K562 (cell line): ENCODE data around the gene COL23A1. TPM values are rescaled to one million over a fixed set of nuclear protein-coding genes. Genes with fewer than 3 reads are reported as not detected.

Source experiments
- ATAC-seq: fragments of 200-7000 bp; cut with Tn5 transposase; 3 replicates; pipeline ENCODE4 v1.9.1; 2020; ENCODE audit warnings: moderate library complexity
- BruUV-seq: library from RNA; stranded (reverse); fragments of 400-500 nt; replicated peaks from 2 replicates; lab custom pipeline; 2021; lab: Mats Ljungman, UMichigan
- CTCF ChIA-PET: fragments of 300-600 bp; formaldehyde crosslinking; extraction: SDS; loops from one replicate; lab custom pipeline; 2021; ENCODE audit warnings: low intra/inter-chr PET ratio; lab: Yijun Ruan, JAX
- POLR2A ChIA-PET: fragments of 300-600, 350-650 bp; sonication (Branson Sonifier 250); formaldehyde crosslinking; extraction: SDS; loops from one replicate; lab custom pipeline; 2021; ENCODE audit warnings: antibody characterized with exemption, inconsistent platforms; lab: Yijun Ruan, JAX
- DNase-seq, 4 experiments: peaks; one replicate each; pipeline versions ENCODE4 v3.0.0 to v3.0.0-alpha.2; 2011 to 2018; ENCODE audit warnings: low spot score in 3 of 4, mixed read lengths in 3 of 4; ENCODE audit errors: extremely low read depth in 1 of 4
- FAIRE-seq: peaks from 2 replicates; lab custom pipeline; 2011; peaks lifted over from hg19 to GRCh38; lab: Jason Lieb, UNC
- H2AFZ ChIP-seq: 2 replicates; pipeline ENCODE4 v1.6.0; 2011; ENCODE audit warnings: low read depth, low read length, control low read depth, inconsistent platforms
- H3K27ac ChIP-seq: fragments of 200-600 bp; 3 replicates; pipeline ENCODE4 v1.8.0; 2011; ENCODE audit warnings: low read depth, mild to moderate bottlenecking, control low read depth, inconsistent platforms, low read length, moderate library complexity, mixed read lengths; ENCODE audit errors: extremely low read depth
- H3K27me3 ChIP-seq, 2 experiments: fragments of 300-600 bp in 1 of 2; 2 replicates in 1 of 2; 3 replicates in 1 of 2; pipeline versions ENCODE4 v1.6.0 to v1.8.0; 2011; ENCODE audit warnings: inconsistent platforms in 2 of 2, low read length in 2 of 2, mild to moderate bottlenecking in 1 of 2, mixed read lengths in 1 of 2, moderate library complexity in 1 of 2; ENCODE audit not compliant: control insufficient read depth in 2 of 2, insufficient read depth in 2 of 2
- H3K36me3 ChIP-seq: fragments of 300-600 bp; 3 replicates; pipeline ENCODE4 v1.8.0; 2011; ENCODE audit warnings: mild to moderate bottlenecking, low read length, inconsistent platforms; ENCODE audit not compliant: control insufficient read depth, insufficient read depth
- H3K4me1 ChIP-seq, 2 experiments: fragments of 200-600 bp in 1 of 2; replicated peaks in 1 of 2; 2 replicates in 1 of 2; 3 replicates in 1 of 2; pipeline versions ENCODE4 v1.5.1 to v1.8.0; 2011; ENCODE audit warnings: inconsistent platforms in 2 of 2, low read length in 2 of 2, mild to moderate bottlenecking in 1 of 2, mixed read lengths in 1 of 2, moderate library complexity in 1 of 2; ENCODE audit not compliant: control insufficient read depth in 2 of 2, insufficient read depth in 2 of 2
- H3K4me2 ChIP-seq: 2 replicates; pipeline ENCODE4 v1.6.1; 2011; ENCODE audit warnings: low read length, control low read depth, inconsistent platforms, mixed read lengths; ENCODE audit not compliant: insufficient read depth
- H3K4me3 ChIP-seq: fragments of 200-600 bp; sonication (generic), shearing (Covaris generic); 2 replicates; pipeline ENCODE4 v1.5.1; 2016; ENCODE audit warnings: control low read depth, inconsistent platforms
- H3K79me2 ChIP-seq: fragments of 200-600 bp; 3 replicates; pipeline ENCODE4 v1.8.0; 2011; ENCODE audit warnings: low read length, inconsistent platforms; ENCODE audit not compliant: control insufficient read depth, insufficient read depth
- H3K9ac ChIP-seq, 2 experiments: 2 replicates each; pipeline versions ENCODE4 v1.6.0 to v1.6.1; 2011; ENCODE audit warnings: low read depth in 2 of 2, low read length in 2 of 2, control low read depth in 1 of 2, inconsistent platforms in 1 of 2, mild to moderate bottlenecking in 1 of 2, mixed read lengths in 1 of 2; ENCODE audit not compliant: insufficient read depth in 1 of 2
- H3K9me1 ChIP-seq: one replicate; pipeline ENCODE4 v1.6.0; 2011; ENCODE audit warnings: inconsistent platforms, mild to moderate bottlenecking, low read length, moderate library complexity; ENCODE audit not compliant: control insufficient read depth, insufficient read depth
- H3K9me3 ChIP-seq: replicated peaks from 2 replicates; pipeline ENCODE4 v1.5.1; 2011; ENCODE audit warnings: low read depth, low read length, inconsistent platforms; ENCODE audit not compliant: control insufficient read depth, insufficient read depth
- H4K20me1 ChIP-seq: replicated peaks from 2 replicates; pipeline ENCODE4 v1.6.1; 2011; ENCODE audit warnings: low read length, inconsistent platforms, mixed read lengths; ENCODE audit not compliant: control insufficient read depth, insufficient read depth
- C11orf30 ChIP-seq: fragments of 450-650 bp; IDR thresholded peaks from 2 replicates; pipeline ENCODE4 v1.6.1; 2016; ENCODE audit warnings: low read depth, mild to moderate bottlenecking
- CREBBP ChIP-seq: IDR thresholded peaks from one replicate; pipeline ENCODE4 v1.6.1; 2012; ENCODE audit warnings: low read depth, mild to moderate bottlenecking, control low read depth, inconsistent platforms, low read length
- DMBX1 ChIP-seq: fragments of 250-450 bp; sonication (Bioruptor Pico); IDR thresholded peaks from 2 replicates; pipeline ENCODE4 v1.8.0; 2022; ENCODE audit warnings: inconsistent platforms, mild to moderate bottlenecking, moderate library complexity, borderline replicate concordance
- DNMT1 ChIP-seq: fragments of 450-650 bp; IDR thresholded peaks from 2 replicates; pipeline ENCODE4 v1.6.1; 2016; ENCODE audit warnings: antibody characterized with exemption, mild to moderate bottlenecking
- FOXJ3 ChIP-seq: sonication (generic); formaldehyde crosslinking; IDR thresholded peaks from 2 replicates; pipeline ENCODE4 v1.4.0; 2020; ENCODE audit warnings: mild to moderate bottlenecking, missing genetic modification reagents
- HMBOX1 ChIP-seq: sonication (generic); IDR thresholded peaks from 2 replicates; pipeline ENCODE4 v1.6.1; 2016
- KAT2B ChIP-seq: IDR thresholded peaks from one replicate; pipeline ENCODE4 v1.6.1; 2012; ENCODE audit warnings: low read depth, mild to moderate bottlenecking, control low read depth, inconsistent platforms, low read length, moderate library complexity
- NRF1 ChIP-seq, 2 experiments: fragments of 450-650 bp; IDR thresholded peaks in 1 of 2; conservative IDR thresholded peaks in 1 of 2; 2 replicates each; pipeline ENCODE4 v1.6.1; 2014; ENCODE audit warnings: mild to moderate bottlenecking in 2 of 2
- SIX5 ChIP-seq, 2 experiments: IDR thresholded peaks; 2 replicates each; pipeline ENCODE4 v1.6.1; 2011; ENCODE audit warnings: low read length in 2 of 2, borderline replicate concordance in 1 of 2, low read depth in 1 of 2, mild to moderate bottlenecking in 1 of 2, moderate library complexity in 1 of 2; ENCODE audit not compliant: insufficient read depth in 1 of 2
- TCF3 ChIP-seq: sonication (generic); formaldehyde crosslinking; IDR thresholded peaks from 2 replicates; pipeline ENCODE4 v1.4.0; 2020; ENCODE audit warnings: mild to moderate bottlenecking, missing genetic modification reagents
- TRIM24 ChIP-seq, 2 experiments: fragments of 450-650 bp; IDR thresholded peaks; 2 replicates each; pipeline ENCODE4 v1.6.1; 2016
- ZNF253 ChIP-seq: fragments of 250-450 bp; sonication (Bioruptor Pico); conservative IDR thresholded peaks from 2 replicates; pipeline ENCODE4 v1.6.1; 2021; ENCODE audit warnings: mild to moderate bottlenecking
- ZSCAN29 ChIP-seq: fragments of 450-650 bp; IDR thresholded peaks from 2 replicates; pipeline ENCODE4 v1.6.1; 2017
- WGBS: fragments of 100-300 bp; shearing (Covaris generic); methylation state at CpG from one replicate; pipeline ENCODE4 v1.1.6; 2016; ENCODE audit warnings: low coverage, mixed read lengths; ENCODE audit not compliant: insufficient coverage; ENCODE audit errors: missing lambda C conversion rate; 5-methylcytosine and 5-hydroxymethylcytosine counted together
- in situ Hi-C: fragments of 300-500 bp; cut with MboI; formaldehyde crosslinking; loops from 4 replicates; pipeline ENCODE4 v1.15.0; 2018; ENCODE audit warnings: inconsistent platforms, mixed read lengths
- intact Hi-C: fragments of 100-400 bp; cut with micrococcal nuclease; formaldehyde crosslinking; loops from 2 replicates; pipeline ENCODE4 v1.14.2; 2022
- polyA plus RNA-seq, 8 experiments: library from polyadenylated mRNA; depleted of rRNA in 4 of 8; stranded (reverse) in 5 of 8; unstranded in 3 of 8; fragments of >200 nt; fragmentation: Nextera tagmentation in 2 of 8; fragmentation: Illumina TruSeq in 1 of 8; extraction: Ambion mirVana in 2 of 8; extraction: Trizol in 1 of 8; gene quantifications; 2 replicates each; pipeline versions ENCODE4 v1.2.1 to v1.2.3, GENCODE V29; 2011 to 2014; ENCODE audit warnings: inconsistent platforms in 1 of 8, missing spikeins in 1 of 8
- total RNA-seq, 7 experiments: library from RNA; depleted of rRNA in 6 of 7; stranded (reverse); fragments of >200 nt in 6 of 7; fragmentation: Illumina TruSeq in 2 of 7; extraction: Trizol in 2 of 7; gene quantifications; 2 replicates each; pipeline versions ENCODE4 v1.2.1 to v1.2.3, GENCODE V29; 2011 to 2021; ENCODE audit warnings: low replicate concordance in 1 of 7

The COL23A1 gene
- total and polyA plus RNA-seq, 9 of the 15 experiments (the other 6 are each of a cell fraction or from before 2014, with no cell fraction given): 0.09 TPM; not detected in 8

GRCh38 chr5:178304761-178305645 is 285.2 kb downstream of the COL23A1 start:
- in situ Hi-C loops: no loop called here
- Histone ChIP-seq H3K9me3 (no peaks in the 10 kb centered on the region), H3K27me3 (peaks cover 19 to 73% of the 10 kb centered on the region in 2 experiments), H3K27ac (no peak overlapping the region), H3K4me3 (no peak overlapping the region), H3K9me1 (no peaks in the 10 kb centered on the region), H4K20me1 (0 out of 2 replicates have a peak, but pooled peaks cover 3% of the 10 kb centered on the region), H3K4me2 (no peak overlapping the region), H3K79me2 (no peaks in the 10 kb centered on the region), H3K36me3 (no peaks in the 10 kb centered on the region), H3K9ac (no peak overlapping the region), H3K4me1 (no peaks in the 10 kb centered on the region), H2AFZ (no peak overlapping the region)
- CTCF ChIA-PET: no interaction called here
- FAIRE-seq (no peak), ATAC-seq (no peak), DNase-seq (no peak)
- POLR2A ChIA-PET: interaction anchor here (1.0 to 2.6 kb wide), 3 partner anchors 9 to 91 kb away, joined by 3 to 10 read pairs (median 3); no protein-coding TSS in a partner anchor
- intact Hi-C loops: no loop called here
- 7% methylated on average over 17 of the region's 17 CpGs for WGBS
- no peak for TF ChIP-seq SIX5 (IDR thresholded peaks at IDR 0.05; ENCODE audit: borderline replicate concordance in 1 of 2, insufficient read depth in 1 of 2, low read depth in 1 of 2, low read length in 2 of 2)
- no peak for TF ChIP-seq FOXJ3 (CRISPR knock-in tag)
- TF ChIP-seq HMBOX1: no peak
- TF ChIP-seq ZNF253 (CRISPR knock-in tag): no peak
- no peak for TF ChIP-seq DMBX1
- TF ChIP-seq TRIM24 (IDR thresholded peaks at IDR 0.05): no peak
- no peak for TF ChIP-seq KAT2B
- no peak for TF ChIP-seq TCF3 (CRISPR knock-in tag)
- no peak for TF ChIP-seq NRF1 (conservative IDR thresholded peaks at IDR 0.05 in 1 of 2, IDR thresholded peaks at IDR 0.05 in 1 of 2)
- no peak for TF ChIP-seq ZSCAN29
- no peak for TF ChIP-seq C11orf30
- TF ChIP-seq CREBBP: no peak
- TF ChIP-seq DNMT1: no peak
- BruUV-seq: no TSS peak
